Adrenal gland (tissue), 12 donors: ENCODE results near the gene TSPAN32. TPM values are rescaled to one million over a fixed set of nuclear protein-coding genes. Genes with fewer than 3 reads are reported as not detected.

Experiments used
- DNase-seq, 7 donors: peaks; one replicate each; pipeline ENCODE4 v3.0.0-alpha.2; 2019 to 2020
- H3K27ac ChIP-seq, 5 donors: fragments of 200-600 bp; sonication (generic) in 4 of 5; 1 replicate in 3 of 5; 2 replicates in 2 of 5; pipeline versions ENCODE4 v1.5.1 to v1.8.0; 2016 to 2020; ENCODE audit warnings: mild to moderate bottlenecking in 1 of 5
- H3K27me3 ChIP-seq: fragments of 200-600 bp; 2 replicates; pipeline ENCODE4 v1.8.0; 2021
- H3K36me3 ChIP-seq, 2 donors: fragments of 200-600 bp; replicated peaks in 1 of 2; 1 replicate in 1 of 2; 2 replicates in 1 of 2; pipeline versions ENCODE4 v1.5.1 to v1.8.0; 2018 to 2022
- H3K4me1 ChIP-seq, 2 donors: fragments of 200-600 bp; replicated peaks in 1 of 2; 1 replicate in 1 of 2; 2 replicates in 1 of 2; pipeline versions ENCODE4 v1.5.1 to v1.8.0; 2018 to 2021
- H3K4me3 ChIP-seq, 4 donors: fragments of 200-600 bp; sonication (generic) in 3 of 4; one replicate each; pipeline ENCODE4 v1.5.1; 2016 to 2018
- H3K9me3 ChIP-seq, 3 donors: fragments of 200-600 bp; sonication (generic) in 1 of 3; replicated peaks in 1 of 3; 1 replicate in 2 of 3; 2 replicates in 1 of 3; pipeline versions ENCODE4 v1.5.1 to v1.8.0; 2016 to 2021
- POLR2A ChIP-seq, 2 donors: fragments of 450-650 bp; IDR thresholded peaks; one replicate each; pipeline ENCODE4 v1.6.1; 2017; ENCODE audit warnings: antibody characterized with exemption in 2 of 2, mild to moderate bottlenecking in 2 of 2, moderate library complexity in 1 of 2
- WGBS, 4 donors: extraction: QIAGEN DNeasy Blood & Tissue Kit in 2 of 4; methylation state at CpG; one replicate each; pipeline versions ENCODE4 v1.1.5 to v1.1.7; 2013 to 2017; 5-methylcytosine and 5-hydroxymethylcytosine counted together
- intact Hi-C, 2 donors: fragments of 100-400 bp; cut with DNase I; formaldehyde crosslinking; loops; one replicate each; pipeline versions ENCODE4 v1.14.1 to v1.15.0; 2022 to 2023
- polyA plus RNA-seq, 3 donors: library from polyadenylated mRNA; stranded (reverse); fragments of 200-250 nt in 2 of 3; fragments of 350-450 nt in 1 of 3; fragmentation: Illumina TruSeq in 1 of 3; extraction: RNeasy Lipid Tissue Mini Kit (QIAGEN cat#74804) in 1 of 3; gene quantifications; one replicate each; pipeline ENCODE4 v1.2.3, GENCODE V29; 2013 to 2014
- total RNA-seq, 9 donors: library from RNA; depleted of rRNA in 4 of 9; stranded (reverse); fragments of >200 nt in 4 of 9; fragments of 120-200 nt in 1 of 9; fragmentation: NEBNext Ultra II Directional in 1 of 9; extraction: Animal tissue kit (Norgen Biotek cat#: 25700) in 1 of 9; gene quantifications; one replicate each; pipeline versions ENCODE4 v1.1.0 to v1.2.4, GENCODE V29; 2013 to 2023
- TF ChIP-seq, protein P1 (sequence below), 6 experiments: fragments of 450-650 bp in 4 of 6; fragments of 200-600 bp in 2 of 6; sonication (generic) in 1 of 6; IDR thresholded peaks; 1 replicate in 5 of 6; 2 replicates in 1 of 6; pipeline versions ENCODE4 v1.5.1 to v1.8.0; 2016 to 2021; ENCODE audit warnings: antibody characterized with exemption in 6 of 6, mild to moderate bottlenecking in 2 of 6, moderate library complexity in 1 of 6
- donor health status: healthy with polysubstance abuse.
- donor health status: Bipolar disorder and iron deficiency.
- donor health status: DM: yes; HTN: yes; CAD: no.
- donor health status: DM: no; HTN: no; CAD: no.
- donor health status: DM: no; HTN: no; CAD: no.
- donor health status: DM: yes; HTN: yes; CAD: no.

The TSPAN32 gene
- total and polyA plus RNA-seq, 12 donors: 0.14 to 7.0 (median 0.88) TPM; not detected in 4

- Histone ChIP-seq H3K27me3 (peaks cover 14% of the 10 kb centered on the region), H3K27ac (no peak overlapping the region), H3K4me3 (no peak overlapping the region), H3K4me1 (no peaks in the 10 kb centered on the region), H3K36me3 (no peaks in the 10 kb centered on the region), H3K9me3 (no peaks in the 10 kb centered on the region)
- peak in 1 of 7 donors; percentile 15 for DNase-seq
- no peak for TF ChIP-seq POLR2A (IDR thresholded peaks at IDR 0.05)
- TF ChIP-seq, protein P1, sequence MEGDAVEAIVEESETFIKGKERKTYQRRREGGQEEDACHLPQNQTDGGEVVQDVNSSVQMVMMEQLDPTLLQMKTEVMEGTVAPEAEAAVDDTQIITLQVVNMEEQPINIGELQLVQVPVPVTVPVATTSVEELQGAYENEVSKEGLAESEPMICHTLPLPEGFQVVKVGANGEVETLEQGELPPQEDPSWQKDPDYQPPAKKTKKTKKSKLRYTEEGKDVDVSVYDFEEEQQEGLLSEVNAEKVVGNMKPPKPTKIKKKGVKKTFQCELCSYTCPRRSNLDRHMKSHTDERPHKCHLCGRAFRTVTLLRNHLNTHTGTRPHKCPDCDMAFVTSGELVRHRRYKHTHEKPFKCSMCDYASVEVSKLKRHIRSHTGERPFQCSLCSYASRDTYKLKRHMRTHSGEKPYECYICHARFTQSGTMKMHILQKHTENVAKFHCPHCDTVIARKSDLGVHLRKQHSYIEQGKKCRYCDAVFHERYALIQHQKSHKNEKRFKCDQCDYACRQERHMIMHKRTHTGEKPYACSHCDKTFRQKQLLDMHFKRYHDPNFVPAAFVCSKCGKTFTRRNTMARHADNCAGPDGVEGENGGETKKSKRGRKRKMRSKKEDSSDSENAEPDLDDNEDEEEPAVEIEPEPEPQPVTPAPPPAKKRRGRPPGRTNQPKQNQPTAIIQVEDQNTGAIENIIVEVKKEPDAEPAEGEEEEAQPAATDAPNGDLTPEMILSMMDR (IDR thresholded peaks at IDR 0.05): no peak
- WGBS, 4 donors: 93 to 96% (median 95%) methylated on average over 10 to 13 of the region's 13 CpGs
- intact Hi-C loops: no loop called here
Observed at GRCh38 chr11:2263724-2264360, 38.0 kb upstream of the TSPAN32 start.

- peaks cover 15% of the 10 kb centered on the region for H3K27me3 ChIP-seq
- no peak overlapping the region for H3K4me3 ChIP-seq
- no peak for TF ChIP-seq POLR2A (IDR thresholded peaks at IDR 0.05)
- TF ChIP-seq, protein P1 (IDR thresholded peaks at IDR 0.05): no peak
- H3K27ac ChIP-seq: no peak overlapping the region
- WGBS, 4 donors: 79 to 89% (median 84%) methylated on average over 19 to 22 of the region's 22 CpGs
- H3K36me3 ChIP-seq: no peaks in the 10 kb centered on the region
- peak in 1 of 7 donors; percentile 39 for DNase-seq
- peaks cover 0 to 4% of the 10 kb centered on the region in 2 donors for H3K4me1 ChIP-seq
- intact Hi-C loops: no loop called here
- H3K9me3 ChIP-seq: no peaks in the 10 kb centered on the region
Observed at GRCh38 chr11:2264366-2265053, 37.3 kb upstream of the TSPAN32 start.

- H3K36me3 ChIP-seq: no peaks in the 10 kb centered on the region
- TF ChIP-seq, protein P1 (IDR thresholded peaks at IDR 0.05): no peak
- TF ChIP-seq POLR2A (IDR thresholded peaks at IDR 0.05): no peak
- peak overlapping the region in 2 of 5 donors; percentile 60 to 82 for H3K27ac ChIP-seq
- no peaks in the 10 kb centered on the region for H3K9me3 ChIP-seq
- WGBS, 4 donors: 55 to 68% (median 56%) methylated on average over 2 of the region's 2 CpGs
- peaks cover 22% of the 10 kb centered on the region for H3K27me3 ChIP-seq
- DNase-seq: peak in 2 of 7 donors; percentile 27 to 53
- peaks cover 0 to 13% of the 10 kb centered on the region in 2 donors for H3K4me1 ChIP-seq
- intact Hi-C loops: no loop called here
- no peak overlapping the region for H3K4me3 ChIP-seq
Observed at GRCh38 chr11:2265396-2265795, 36.4 kb upstream of the TSPAN32 start.

DNA sequence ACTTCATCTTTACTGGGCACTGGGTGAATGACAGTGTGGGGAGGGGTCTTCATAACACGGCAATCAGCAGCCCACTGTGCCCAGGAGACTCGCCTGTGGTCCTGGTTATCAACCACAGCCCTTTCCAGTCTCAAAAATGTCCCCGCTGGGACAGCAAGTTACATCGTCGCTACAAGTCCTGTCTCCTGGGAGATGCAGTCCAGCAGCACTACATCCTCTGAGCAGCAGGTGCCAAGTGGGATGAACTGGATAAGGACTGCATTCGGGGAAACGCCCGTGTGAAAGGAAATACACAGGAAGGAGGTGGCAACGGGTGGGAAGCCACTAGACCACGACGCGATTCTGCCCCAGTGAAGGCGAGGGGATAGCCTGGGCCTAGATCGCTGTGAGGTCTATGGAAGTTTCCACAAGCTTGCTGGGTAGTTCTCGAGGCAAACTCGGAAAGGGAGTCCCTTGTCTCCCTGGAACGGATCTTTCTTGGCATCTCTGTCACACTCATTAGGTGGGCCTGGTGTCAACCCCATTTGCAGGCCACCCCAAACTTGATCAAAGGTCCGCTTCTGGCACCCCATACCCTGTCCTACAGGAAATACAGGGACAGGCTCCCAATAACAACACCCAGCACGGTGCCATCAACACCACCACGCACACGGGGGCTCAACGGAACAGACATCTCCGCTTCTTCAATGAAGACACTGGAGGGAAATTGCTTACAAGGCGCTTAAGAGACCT lies 35.8 kb upstream of the TSPAN32 start:
- TF ChIP-seq, protein P1 (IDR thresholded peaks at IDR 0.05): no peak
- no peak for TF ChIP-seq POLR2A (IDR thresholded peaks at IDR 0.05)
- intact Hi-C loops: no loop called here
- peak overlapping the region in 2 of 5 donors; percentile 60 to 82 for H3K27ac ChIP-seq
- H3K4me3 ChIP-seq: no peak overlapping the region
- DNase-seq: peak in 1 of 7 donors; percentile 40
- WGBS, 4 donors: 72 to 81% (median 73%) methylated on average over 19 to 24 of the region's 24 CpGs
- no peaks in the 10 kb centered on the region for H3K36me3 ChIP-seq
- H3K27me3 ChIP-seq: peaks cover 24% of the 10 kb centered on the region
- H3K9me3 ChIP-seq: no peaks in the 10 kb centered on the region
- H3K4me1 ChIP-seq: peaks cover 0 to 14% of the 10 kb centered on the region in 2 donors
